IMR-90 (cell line): Measurements from ENCODE around the gene ARHGAP18. TPM values are rescaled to one million over a fixed set of nuclear protein-coding genes. Genes with fewer than 3 reads are reported as not detected.

ENCODE experiments used
- ATAC-seq: fragments of 200-7000 bp; cut with Tn5 transposase; 2 replicates; pipeline ENCODE4 v1.9.1; 2020; ENCODE audit warnings: low read depth, mild to moderate bottlenecking, moderate library complexity
- BruUV-seq: library from RNA; stranded (reverse); fragments of 400-500 nt; replicated peaks from 2 replicates; lab custom pipeline; 2021; lab: Mats Ljungman, UMichigan
- CTCF ChIA-PET: fragments of 300-600 bp; formaldehyde crosslinking; extraction: SDS; loops from one replicate; lab custom pipeline; 2021; ENCODE audit warnings: antibody characterized with exemption; lab: Yijun Ruan, JAX
- POLR2A ChIA-PET: fragments of 300-600 bp; sonication (Branson Sonifier 250); formaldehyde crosslinking; loops from one replicate; lab custom pipeline; 2022; ENCODE audit warnings: antibody characterized with exemption; ENCODE audit not compliant: unreplicated experiment; lab: Charles Lee
- DNase-seq: peaks from one replicate; pipeline ENCODE4 v3.0.0; 2013
- H2AFZ ChIP-seq: replicated peaks from 2 replicates; pipeline ENCODE3; 2013; ENCODE audit warnings: low read length, mild to moderate bottlenecking; ENCODE audit not compliant: poor library complexity
- H2AK5ac ChIP-seq: 2 replicates; pipeline ENCODE4 v1.6.1; 2013; ENCODE audit warnings: low read depth, low read length, inconsistent platforms
- H2AK9ac ChIP-seq: replicated peaks from 2 replicates; pipeline ENCODE3; 2013; ENCODE audit warnings: mild to moderate bottlenecking, low read depth, low read length, moderate library complexity; ENCODE audit not compliant: poor library complexity
- H2BK120ac ChIP-seq: 2 replicates; pipeline ENCODE4 v1.6.1; 2013; ENCODE audit warnings: low read depth, low read length, inconsistent platforms
- H2BK15ac ChIP-seq: 3 replicates; pipeline ENCODE4 v1.6.1; 2013; ENCODE audit warnings: low read depth, low read length, inconsistent platforms
- H2BK20ac ChIP-seq: 2 replicates; pipeline ENCODE4 v1.6.1; 2013; ENCODE audit warnings: low read depth, mild to moderate bottlenecking, inconsistent platforms, low read length, moderate library complexity
- H2BK5ac ChIP-seq: 2 replicates; pipeline ENCODE4 v1.6.1; 2013; ENCODE audit warnings: mild to moderate bottlenecking, low read depth, low read length, inconsistent platforms; ENCODE audit not compliant: poor library complexity, severe bottlenecking
- H3K14ac ChIP-seq: replicated peaks from 2 replicates; pipeline ENCODE4 v1.6.1; 2013; ENCODE audit warnings: low read depth, low read length, inconsistent platforms
- H3K18ac ChIP-seq: 2 replicates; pipeline ENCODE4 v1.6.1; 2013; ENCODE audit warnings: low read depth, low read length, control low read depth
- H3K23ac ChIP-seq: 2 replicates; pipeline ENCODE4 v1.6.1; 2013; ENCODE audit warnings: low read depth, low read length, inconsistent platforms
- H3K27ac ChIP-seq: 2 replicates; pipeline ENCODE4 v1.5.1; 2013; ENCODE audit warnings: mild to moderate bottlenecking, control low read depth, low read length; ENCODE audit not compliant: insufficient read depth
- H3K27me3 ChIP-seq: 2 replicates; pipeline ENCODE4 v1.6.1; 2013; ENCODE audit warnings: low read length; ENCODE audit not compliant: control insufficient read depth, insufficient read depth
- H3K36me3 ChIP-seq: 2 replicates; pipeline ENCODE4 v1.6.1; 2013; ENCODE audit warnings: low read length, mixed read lengths; ENCODE audit not compliant: control insufficient read depth, insufficient read depth
- H3K4ac ChIP-seq: 2 replicates; pipeline ENCODE4 v1.6.1; 2013; ENCODE audit warnings: low read depth, low read length, inconsistent platforms
- H3K4me1 ChIP-seq: 2 replicates; pipeline ENCODE4 v1.6.1; 2013; ENCODE audit warnings: low read length, mixed read lengths; ENCODE audit not compliant: control insufficient read depth, insufficient read depth
- H3K4me2 ChIP-seq: 2 replicates; pipeline ENCODE4 v1.6.1; 2013; ENCODE audit warnings: low read depth, mild to moderate bottlenecking, control low read depth, low read length, moderate library complexity
- H3K4me3 ChIP-seq: 2 replicates; pipeline ENCODE4 v1.5.1; 2013; ENCODE audit warnings: low read depth, mild to moderate bottlenecking, control low read depth, low read length, moderate library complexity; ENCODE audit not compliant: insufficient read depth
- H3K56ac ChIP-seq: 2 replicates; pipeline ENCODE4 v1.6.1; 2013; ENCODE audit warnings: low read length, inconsistent platforms; ENCODE audit not compliant: insufficient read depth; ENCODE audit errors: extremely low read depth
- H3K79me1 ChIP-seq, 2 experiments: 2 replicates each; pipeline ENCODE4 v1.6.1; 2013; ENCODE audit warnings: low read length in 2 of 2, inconsistent platforms in 1 of 2, low read depth in 1 of 2
- H3K9ac ChIP-seq: 2 replicates; pipeline ENCODE4 v1.6.1; 2013; ENCODE audit warnings: low read depth, low read length, control low read depth
- H3K9me1 ChIP-seq: 2 replicates; pipeline ENCODE4 v1.6.1; 2013; ENCODE audit warnings: low read length, inconsistent platforms; ENCODE audit not compliant: insufficient read depth
- H3K9me3 ChIP-seq: 2 replicates; pipeline ENCODE4 v1.6.1; 2013; ENCODE audit warnings: low read length; ENCODE audit not compliant: control insufficient read depth, insufficient read depth
- H4K20me1 ChIP-seq: 2 replicates; pipeline ENCODE4 v1.6.1; 2013; ENCODE audit warnings: low read length, inconsistent platforms; ENCODE audit not compliant: insufficient read depth
- H4K5ac ChIP-seq: 2 replicates; pipeline ENCODE4 v1.6.1; 2013; ENCODE audit warnings: mild to moderate bottlenecking, low read depth, low read length, control low read depth
- H4K8ac ChIP-seq, 2 experiments: 2 replicates each; pipeline ENCODE4 v1.6.1; 2013; ENCODE audit warnings: low read depth in 2 of 2, low read length in 2 of 2, control low read depth in 1 of 2, inconsistent platforms in 1 of 2
- H4K91ac ChIP-seq: 2 replicates; pipeline ENCODE4 v1.6.1; 2013; ENCODE audit warnings: low read depth, low read length, inconsistent platforms; ENCODE audit not compliant: insufficient read depth
- BHLHE40 ChIP-seq: fragments of 150-350 bp; IDR thresholded peaks from 2 replicates; pipeline ENCODE4 v1.6.1; 2016; ENCODE audit warnings: mild to moderate bottlenecking, low read depth, low read length
- CEBPB ChIP-seq: IDR thresholded peaks from 2 replicates; pipeline ENCODE4 v1.6.1; 2012; ENCODE audit warnings: low read depth, low read length, improper control_type of control experiment
- CHD1 ChIP-seq: IDR thresholded peaks from 2 replicates; pipeline ENCODE4 v1.6.1; 2012; ENCODE audit warnings: low read depth, low read length, improper control_type of control experiment
- CTCF ChIP-seq: conservative IDR thresholded peaks from 2 replicates; pipeline ENCODE4 v1.5.1; 2012; ENCODE audit warnings: mild to moderate bottlenecking, low read depth, low read length, improper control_type of control experiment
- ELK1 ChIP-seq: fragments of 150-350 bp; IDR thresholded peaks from 2 replicates; pipeline ENCODE4 v1.6.1; 2016; ENCODE audit warnings: low read depth, mild to moderate bottlenecking, low read length, moderate library complexity, borderline replicate concordance
- FOS ChIP-seq: fragments of 150-350 bp; IDR thresholded peaks from 2 replicates; pipeline ENCODE4 v1.6.1; 2016; ENCODE audit warnings: low read depth, low read length
- MAFK ChIP-seq: IDR thresholded peaks from 2 replicates; pipeline ENCODE4 v1.6.1; 2012; ENCODE audit warnings: low read depth, low read length, improper control_type of control experiment
- MAZ ChIP-seq: IDR thresholded peaks from 2 replicates; pipeline ENCODE4 v1.6.1; 2012; ENCODE audit warnings: low read depth, mild to moderate bottlenecking, low read length, improper control_type of control experiment, moderate library complexity, borderline replicate concordance
- MXI1 ChIP-seq: IDR thresholded peaks from 2 replicates; pipeline ENCODE4 v1.6.1; 2012; ENCODE audit warnings: low read depth, mild to moderate bottlenecking, low read length, moderate library complexity, borderline replicate concordance
- NFE2L2 ChIP-seq: fragments of 150-350 bp; IDR thresholded peaks from 2 replicates; pipeline ENCODE4 v1.6.1; 2016; ENCODE audit warnings: low read depth, mild to moderate bottlenecking, low read length
- POLR2A ChIP-seq: IDR thresholded peaks from 2 replicates; pipeline ENCODE4 v1.6.1; 2012; ENCODE audit warnings: mild to moderate bottlenecking, low read depth, low read length
- RAD21 ChIP-seq: IDR thresholded peaks from 2 replicates; pipeline ENCODE4 v1.6.1; 2012; ENCODE audit warnings: low read length, improper control_type of control experiment
- RCOR1 ChIP-seq: IDR thresholded peaks from 2 replicates; pipeline ENCODE4 v1.6.1; 2012; ENCODE audit warnings: mild to moderate bottlenecking, low read length, improper control_type of control experiment; ENCODE audit not compliant: insufficient replicate concordance
- RFX5 ChIP-seq: IDR thresholded peaks from 2 replicates; pipeline ENCODE4 v1.8.0; 2012; ENCODE audit warnings: low read depth, mild to moderate bottlenecking, low read length, moderate library complexity
- SMC3 ChIP-seq: fragments of 150-350 bp; IDR thresholded peaks from 2 replicates; pipeline ENCODE4 v1.6.1; 2016; ENCODE audit warnings: low read depth, mild to moderate bottlenecking, antibody characterized with exemption, low read length, moderate library complexity
- USF2 ChIP-seq: fragments of 150-350 bp; IDR thresholded peaks from 2 replicates; pipeline ENCODE4 v1.6.1; 2017; ENCODE audit warnings: mild to moderate bottlenecking, antibody characterized with exemption, low read length, low read depth
- dilution Hi-C: fragments of 300-500 bp; cut with HindIII; formaldehyde crosslinking; loops from one replicate; pipeline ENCODE4 v1.14.3; 2018; ENCODE audit warnings: low sequenced_read_pairs; ENCODE audit not compliant: unreplicated experiment
- in situ Hi-C: fragments of 300-500 bp; cut with MboI; formaldehyde crosslinking; loops from 3 replicates; pipeline ENCODE4 v1.14.3; 2019; ENCODE audit warnings: low sequenced_read_pairs, inconsistent platforms, mixed read lengths
- intact Hi-C: fragments of 100-400 bp; cut with micrococcal nuclease; formaldehyde crosslinking; loops from 2 replicates; pipeline ENCODE4 v1.10.0; 2022
- polyA plus RNA-seq, 3 experiments: library from polyadenylated mRNA; depleted of rRNA; stranded (reverse); fragments of >200 nt; gene quantifications; 2 replicates each; pipeline ENCODE4 v1.2.3, GENCODE V29; 2012; ENCODE audit warnings: low replicate concordance in 1 of 3
- total RNA-seq: library from RNA; depleted of rRNA; stranded (reverse); fragments of >200 nt; gene quantifications from 2 replicates; pipeline ENCODE4 v1.2.3, GENCODE V29; 2012

Gene ARHGAP18
- total and polyA plus RNA-seq, 2 of the 4 experiments (the other 2 are of a cell fraction) = 6.2 to 17.0 TPM

- in situ Hi-C loops (no loop called here), dilution Hi-C loops (no loop called here), intact Hi-C loops (no loop called here)
- Histone ChIP-seq H3K14ac (no peak overlapping the region), H3K56ac (no peak overlapping the region), H3K27me3 (no peaks in the 10 kb centered on the region), H3K79me1 (peaks cover 0 to 6% of the 10 kb centered on the region in 2 experiments; a peak in 2 of 4 replicates), H2AK9ac (no peak overlapping the region), H3K4me3 (no peak overlapping the region), H3K9me1 (peaks cover 2% of the 10 kb centered on the region; the same call in 1 of the 2 replicates), H3K4me1 (0 out of 2 replicates have a peak, but pooled peaks cover 1% of the 10 kb centered on the region), H3K18ac (no peak overlapping the region), H2AK5ac (no peak overlapping the region), H3K36me3 (no peaks in the 10 kb centered on the region; the same call in 1 of the 2 replicates), H4K8ac (no peak overlapping the region), H2BK20ac (no peak overlapping the region), H2AFZ (no peak overlapping the region), H2BK5ac (no peak overlapping the region), H4K91ac (no peak overlapping the region), H3K4ac (no peak overlapping the region), H3K9me3 (no peaks in the 10 kb centered on the region), H2BK15ac (no peak overlapping the region), H4K5ac (no peak overlapping the region), H3K23ac (no peak overlapping the region), H4K20me1 (no peaks in the 10 kb centered on the region), H2BK120ac (no peak overlapping the region), H3K27ac (no peak overlapping the region), H3K4me2 (no peak overlapping the region), H3K9ac (no peak overlapping the region)
- BruUV-seq = no TSS peak
- ATAC-seq = no peak
- TF ChIP-seq RCOR1 (no peak), SMC3 (no peak), FOS (no peak), MXI1 (no peak), BHLHE40 (no peak), RAD21 (no peak), ELK1 (no peak), CEBPB (no peak), CHD1 (no peak), RFX5 (no peak), NFE2L2 (no peak), CTCF (no peak), MAFK (no peak), MAZ (no peak), USF2 (no peak), POLR2A (no peak)
- ChIA-PET POLR2A (no interaction called here), CTCF (no interaction called here)
- DNase-seq = no peak
Observed at GRCh38 chr6:129620234-129620610, 89.8 kb downstream of the ARHGAP18 start.
